A549 treated with GW870086 at 1 μM for 4 hours (cell line): Measurements from ENCODE around the gene TNFRSF18. TPM values are rescaled to one million over a fixed set of nuclear protein-coding genes. Genes with fewer than 3 reads are reported as not detected.

ENCODE experiments used
- total RNA-seq: library from RNA; stranded (reverse); fragments of 200-300 nt; extraction: Qiagen RNA extraction; gene quantifications from 5 replicates; pipeline ENCODE4 v1.2.3, GENCODE V29; 2022; ENCODE audit warnings: low read depth

Gene TNFRSF18, protein sequence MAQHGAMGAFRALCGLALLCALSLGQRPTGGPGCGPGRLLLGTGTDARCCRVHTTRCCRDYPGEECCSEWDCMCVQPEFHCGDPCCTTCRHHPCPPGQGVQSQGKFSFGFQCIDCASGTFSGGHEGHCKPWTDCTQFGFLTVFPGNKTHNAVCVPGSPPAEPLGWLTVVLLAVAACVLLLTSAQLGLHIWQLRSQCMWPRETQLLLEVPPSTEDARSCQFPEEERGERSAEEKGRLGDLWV
- 0.14 to 0.19 TPM in 2 of 5 replicates, not detected in the others for total RNA-seq

DNA sequence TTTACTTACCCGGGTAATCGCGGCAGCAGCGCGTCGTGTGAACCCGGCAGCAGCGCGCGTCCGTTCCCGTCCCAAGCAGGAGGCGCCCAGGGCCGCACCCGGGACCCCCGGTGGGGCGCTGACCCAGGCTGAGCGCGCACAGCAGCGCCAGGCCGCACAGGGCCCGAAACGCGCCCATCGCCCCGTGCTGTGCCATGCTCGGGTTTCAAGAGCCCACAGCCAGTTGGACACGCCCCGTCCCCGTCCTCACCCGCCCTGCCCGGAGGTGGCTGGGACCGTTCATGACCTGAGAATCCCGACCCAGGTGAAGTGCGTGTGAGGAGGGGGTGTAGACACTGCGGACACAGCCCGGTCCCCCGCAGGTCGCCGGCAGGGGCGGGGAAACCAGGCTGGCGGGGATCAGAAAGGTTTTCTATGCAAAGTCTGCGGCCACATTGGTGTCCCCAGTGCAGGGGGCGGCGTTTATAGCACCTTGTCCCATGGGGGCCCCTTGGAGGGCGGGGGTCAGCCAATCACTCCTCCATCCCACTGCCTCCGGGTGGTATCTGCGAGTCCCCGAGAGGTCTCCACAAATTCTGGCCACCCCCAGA, at the start of gene TNFRSF18:
TNFRSF18 (minus strand) TSS at position 217 of the 590 bp plus-strand sequence; CDS start at position 196, 21 bp downstream.

DNA sequence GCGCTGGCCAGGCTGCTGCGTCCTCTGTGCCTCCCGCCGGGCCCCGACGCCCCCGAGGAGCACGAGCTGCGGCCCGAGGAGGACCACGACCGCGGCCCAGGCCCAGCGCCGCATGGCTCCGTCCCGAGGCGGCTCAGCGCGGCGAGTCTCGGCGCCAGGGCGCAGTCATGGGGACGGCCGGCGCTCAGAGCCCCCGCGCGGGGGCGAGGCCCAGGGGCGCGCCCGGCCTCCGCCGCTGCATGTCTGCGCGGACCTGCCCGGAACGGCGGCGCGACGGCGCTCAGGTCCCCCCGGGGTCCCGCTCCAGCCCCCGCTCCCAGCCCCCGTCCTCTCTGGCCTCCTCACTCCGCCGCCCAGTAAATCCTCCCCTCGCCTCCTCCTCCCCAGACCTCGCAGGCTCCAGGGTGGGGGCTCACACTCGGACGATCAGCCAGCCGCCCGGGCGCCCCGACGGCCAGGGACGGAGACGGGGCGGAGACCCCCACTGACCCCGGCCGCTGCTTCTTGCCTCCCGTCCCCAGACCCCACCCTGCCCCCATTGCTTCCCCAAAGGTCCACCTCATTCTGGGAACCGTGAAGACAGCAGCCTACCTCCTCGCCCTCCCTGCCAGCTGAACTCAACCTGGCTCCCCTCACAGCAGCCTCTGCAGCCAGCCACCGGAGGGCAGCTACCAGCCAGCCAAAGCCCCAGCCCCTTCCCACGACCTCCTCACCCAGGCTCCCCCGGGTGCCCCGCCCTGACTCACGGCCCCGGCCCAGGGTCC, 40.4 kb upstream of the TNFRSF18 start, which contains the start of gene C1QTNF12:
C1QTNF12 (minus strand) TSS at position 146 of the 764 bp plus-strand sequence; CDS start at position 114, 32 bp downstream.

DNA sequence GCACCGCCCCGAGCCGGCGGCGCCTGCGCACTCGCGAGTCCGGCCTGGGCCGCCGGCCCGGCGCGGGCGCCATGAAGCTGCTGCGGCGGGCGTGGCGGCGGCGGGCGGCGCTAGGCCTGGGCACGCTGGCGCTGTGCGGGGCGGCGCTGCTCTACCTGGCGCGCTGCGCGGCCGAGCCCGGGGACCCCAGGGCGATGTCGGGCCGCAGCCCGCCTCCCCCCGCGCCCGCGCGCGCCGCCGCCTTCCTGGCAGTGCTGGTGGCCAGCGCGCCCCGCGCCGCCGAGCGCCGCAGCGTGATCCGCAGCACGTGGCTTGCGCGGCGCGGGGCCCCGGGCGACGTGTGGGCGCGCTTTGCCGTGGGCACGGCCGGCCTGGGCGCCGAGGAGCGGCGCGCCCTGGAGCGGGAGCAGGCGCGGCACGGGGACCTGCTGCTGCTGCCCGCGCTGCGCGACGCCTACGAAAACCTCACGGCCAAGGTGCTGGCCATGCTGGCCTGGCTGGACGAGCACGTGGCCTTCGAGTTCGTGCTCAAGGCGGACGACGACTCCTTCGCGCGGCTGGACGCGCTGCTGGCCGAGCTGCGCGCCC, 25.9 kb upstream of the TNFRSF18 start, which contains the start of gene B3GALT6:
B3GALT6 (plus strand) TSS at position 30 of the 588 bp plus-strand sequence; CDS start at position 72, 42 bp downstream.

DNA sequence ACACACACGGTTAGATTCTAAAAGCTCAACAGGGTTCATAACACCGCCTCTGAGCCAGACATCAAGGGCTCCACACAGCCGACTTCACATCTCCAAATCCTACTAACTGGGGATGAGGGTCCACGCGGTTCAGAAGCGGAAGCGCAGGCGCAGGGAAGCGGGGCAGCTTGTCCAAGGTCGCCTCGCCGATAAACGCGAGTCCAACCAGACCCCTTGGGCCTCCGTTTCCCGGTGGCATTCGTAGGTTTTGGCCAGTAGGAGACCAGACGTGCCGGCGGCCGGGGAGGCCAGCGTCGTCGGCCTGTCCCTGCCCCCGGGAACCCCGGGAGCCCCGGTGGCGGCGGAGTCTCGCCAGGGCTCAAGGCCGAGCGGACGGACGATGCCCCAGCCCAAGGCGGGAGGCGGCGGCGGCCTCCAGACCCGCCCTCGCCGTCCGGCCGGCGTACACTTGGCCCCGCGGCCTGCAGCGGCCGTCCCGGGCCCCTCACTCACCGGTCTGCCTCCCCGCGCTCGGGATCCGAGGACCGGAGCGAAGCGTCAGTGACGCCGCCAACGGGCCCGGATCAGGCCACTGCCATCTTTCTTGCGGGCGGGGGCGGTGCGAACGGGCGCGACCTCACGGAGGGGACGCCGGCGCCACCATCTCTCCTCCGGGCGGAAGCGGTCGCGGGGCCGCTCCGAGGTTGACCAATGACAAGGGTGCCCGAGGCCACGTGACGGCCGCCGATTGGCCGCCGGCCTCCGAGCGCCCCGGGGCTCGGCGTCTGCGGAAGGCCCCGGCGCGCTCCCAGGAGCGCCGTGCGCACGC, 25.2 kb upstream of the TNFRSF18 start, which contains the start of gene SDF4:
SDF4 (minus strand) TSS at position 602 of the 808 bp plus-strand sequence. CDS start 3,229 bp downstream, outside the sequence.

DNA sequence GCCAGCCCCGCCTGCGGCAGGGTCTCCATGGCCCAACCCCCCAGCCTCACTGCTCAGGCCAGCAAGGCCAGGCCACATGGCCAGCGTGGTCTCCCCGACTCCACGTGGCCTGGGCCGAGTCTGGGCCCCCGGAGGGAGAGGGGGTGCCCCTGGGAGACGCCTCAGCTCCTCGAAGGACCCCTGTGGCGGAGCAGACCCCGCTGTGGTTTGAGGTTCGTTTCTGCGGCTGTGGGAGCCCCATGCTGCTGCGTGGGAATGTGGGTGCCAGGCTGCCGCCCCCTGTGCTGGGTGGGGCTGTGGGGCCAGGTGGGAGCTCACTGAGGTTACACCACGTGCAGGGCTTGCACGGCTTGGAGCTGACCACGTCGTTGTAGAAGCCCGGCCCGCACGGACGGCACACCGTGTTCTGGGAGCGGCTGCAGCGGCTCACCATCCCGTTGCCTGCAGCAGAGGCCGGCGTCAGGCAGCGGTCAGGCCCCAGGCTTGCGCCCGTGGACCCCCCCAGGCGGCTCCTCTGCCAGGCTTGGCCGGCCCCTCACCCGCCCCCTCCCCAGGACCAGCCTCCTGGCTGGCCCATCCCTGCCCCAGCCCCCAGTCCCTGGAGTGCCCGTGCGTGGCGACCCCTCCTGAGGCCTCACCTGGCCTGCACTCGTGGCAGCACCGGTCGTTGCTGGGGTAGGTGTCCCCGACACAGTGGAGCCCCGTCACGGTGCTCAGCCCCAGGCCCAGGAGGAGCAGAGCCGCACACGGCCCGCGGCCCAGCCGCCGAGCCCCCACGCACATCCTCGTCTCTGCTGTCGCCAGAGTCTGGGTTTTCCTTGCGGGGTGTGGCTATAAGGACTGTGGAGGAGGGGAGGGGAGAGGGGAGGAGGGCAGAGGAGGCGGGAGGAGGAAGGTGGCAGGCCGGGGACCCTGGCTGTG, 7.2 kb upstream of the TNFRSF18 start, which contains the start of gene TNFRSF4:
TNFRSF4 (minus strand) TSS at position 809 of the 921 bp plus-strand sequence; CDS start at position 783, 26 bp downstream.

DNA sequence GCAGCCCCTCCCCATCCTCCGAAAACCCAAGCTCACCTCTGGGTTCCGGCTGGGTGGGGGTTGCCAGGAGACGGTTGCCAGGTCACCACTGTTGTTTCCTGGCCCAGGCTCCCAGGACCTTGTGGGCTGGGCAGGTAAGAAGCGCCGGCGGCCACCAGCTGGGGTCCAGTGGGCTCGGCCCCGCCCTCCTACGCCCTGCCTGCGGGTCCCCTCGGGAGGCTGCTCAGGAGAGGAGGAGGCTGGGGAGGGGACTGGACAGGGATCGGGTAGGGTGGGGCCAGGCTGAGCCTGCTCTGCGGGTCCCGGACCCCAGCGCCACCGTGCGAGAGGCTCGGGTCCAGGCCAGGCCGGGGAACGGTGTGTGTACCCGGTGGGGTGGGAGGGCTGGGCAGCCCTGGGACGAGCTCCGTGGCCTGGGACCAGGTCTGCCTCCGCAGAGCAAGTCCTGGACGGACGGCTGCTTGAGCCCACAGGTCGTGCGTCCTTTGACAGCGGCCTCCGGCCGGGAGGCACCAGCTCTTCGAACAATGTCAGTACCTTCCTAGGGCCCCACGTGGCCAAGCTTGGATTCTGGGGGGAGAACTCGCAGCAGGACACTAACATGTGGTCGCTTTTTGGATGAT, 32.5 kb downstream of the TNFRSF18 start, which contains the start of gene TTLL10:
TTLL10 (plus strand) TSS at position 88 of the 623 bp plus-strand sequence. CDS start 5,336 bp downstream, outside the sequence.

Other genes with a start within 250 kb of the TNFRSF18 start
- 67.6 to 85.4 TPM (median 84.8 TPM) in 5 replicates for gene NOC2L, start 247.3 kb downstream of the TNFRSF18 start, total RNA-seq
- gene KLHL17, start 246.0 kb downstream of the TNFRSF18 start, total RNA-seq = 9.1 to 16.4 TPM (median 15.4 TPM) in 5 replicates
- 4.0 to 5.8 TPM (median 4.9 TPM) in 5 replicates for gene PLEKHN1, start 240.1 kb downstream of the TNFRSF18 start, total RNA-seq
- 0.05 to 0.19 TPM (median 0.18 TPM) in 3 of 5 replicates, not detected in the others for gene PERM1, start 224.5 kb downstream of the TNFRSF18 start, total RNA-seq
- 29.4 to 60.9 TPM (median 54.8 TPM) in 5 replicates for gene HES4, start 206.5 kb downstream of the TNFRSF18 start, total RNA-seq
- gene ISG15, start 193.1 kb downstream of the TNFRSF18 start, total RNA-seq = 19.1 to 22.3 TPM (median 19.9 TPM) in 5 replicates
- gene AGRN, start 186.5 kb downstream of the TNFRSF18 start, total RNA-seq = 76.1 to 112 TPM (median 108 TPM) in 5 replicates
- 0.14 to 0.42 TPM (median 0.31 TPM) in 5 replicates for gene RNF223, start 132.3 kb downstream of the TNFRSF18 start, total RNA-seq
- 9.8 to 14.4 TPM (median 13.9 TPM) in 5 replicates for gene C1orf159, start 90.5 kb downstream of the TNFRSF18 start, total RNA-seq
- gene TTLL10, start 32.7 kb downstream of the TNFRSF18 start, total RNA-seq = not detected in 5 replicates
- 0.12 to 0.22 TPM in 2 of 5 replicates, not detected in the others for gene TNFRSF4, start 7.6 kb upstream of the TNFRSF18 start, total RNA-seq
- 108 to 134 TPM (median 126 TPM) in 5 replicates for gene SDF4, start 25.4 kb upstream of the TNFRSF18 start, total RNA-seq
- 11.1 to 18.4 TPM (median 17.7 TPM) in 5 replicates for gene B3GALT6, start 25.6 kb upstream of the TNFRSF18 start, total RNA-seq
- 0.98 to 1.7 TPM (median 1.6 TPM) in 5 replicates for gene C1QTNF12, start 40.1 kb upstream of the TNFRSF18 start, total RNA-seq
- 38.9 to 49.3 TPM (median 46.2 TPM) in 5 replicates for gene UBE2J2, start 67.3 kb upstream of the TNFRSF18 start, total RNA-seq
- 0.77 to 2.1 TPM (median 1.1 TPM) in 5 replicates for gene SCNN1D, start 73.8 kb upstream of the TNFRSF18 start, total RNA-seq
- 11.4 to 15.4 TPM (median 14.5 TPM) in 5 replicates for gene ACAP3, start 101.3 kb upstream of the TNFRSF18 start, total RNA-seq
- 17.2 to 24.7 TPM (median 23.5 TPM) in 5 replicates for gene PUSL1, start 102.0 kb upstream of the TNFRSF18 start, total RNA-seq
- gene INTS11, start 118.1 kb upstream of the TNFRSF18 start, total RNA-seq = 45.2 to 58.3 TPM (median 56.8 TPM) in 5 replicates
- 15.6 to 23.7 TPM (median 21.0 TPM) in 5 replicates for gene CPTP, start 118.2 kb upstream of the TNFRSF18 start, total RNA-seq
- gene TAS1R3, start 124.7 kb upstream of the TNFRSF18 start, total RNA-seq = 0.08 to 0.19 TPM (median 0.16 TPM) in 5 replicates
- 51.2 to 74.2 TPM (median 71.4 TPM) in 5 replicates for gene DVL1, start 142.8 kb upstream of the TNFRSF18 start, total RNA-seq
- gene MXRA8, start 152.0 kb upstream of the TNFRSF18 start, total RNA-seq = 0.11 to 0.62 TPM (median 0.56 TPM) in 4 of 5 replicates, not detected in the other
- 110 to 188 TPM (median 169 TPM) in 5 replicates for gene AURKAIP1, start 168.6 kb upstream of the TNFRSF18 start, total RNA-seq
- gene CCNL2, start 192.7 kb upstream of the TNFRSF18 start, total RNA-seq = 43.5 to 57.6 TPM (median 53.1 TPM) in 5 replicates
- gene MRPL20, start 200.7 kb upstream of the TNFRSF18 start, total RNA-seq = 128 to 156 TPM (median 134 TPM) in 5 replicates
- 0.06 TPM in 1 of 5 replicates, not detected in the others for gene ANKRD65, start 214.7 kb upstream of the TNFRSF18 start, total RNA-seq
- gene VWA1, start 229.1 kb upstream of the TNFRSF18 start, total RNA-seq = 4.4 to 16.3 TPM (median 14.5 TPM) in 5 replicates
- not detected in 5 replicates for gene ATAD3C, start 243.1 kb upstream of the TNFRSF18 start, total RNA-seq